ENCODE data around the gene LRRC8E. TPM values are rescaled to one million over a fixed set of nuclear protein-coding genes. Genes with fewer than 3 reads are reported as not detected.

LRRC8E gene
- total RNA-seq = 1 to 10 TPM in 3 of 4 donors, under 1 TPM in 1; 0.79 to 6.5 (median 3.0) TPM

DNA sequence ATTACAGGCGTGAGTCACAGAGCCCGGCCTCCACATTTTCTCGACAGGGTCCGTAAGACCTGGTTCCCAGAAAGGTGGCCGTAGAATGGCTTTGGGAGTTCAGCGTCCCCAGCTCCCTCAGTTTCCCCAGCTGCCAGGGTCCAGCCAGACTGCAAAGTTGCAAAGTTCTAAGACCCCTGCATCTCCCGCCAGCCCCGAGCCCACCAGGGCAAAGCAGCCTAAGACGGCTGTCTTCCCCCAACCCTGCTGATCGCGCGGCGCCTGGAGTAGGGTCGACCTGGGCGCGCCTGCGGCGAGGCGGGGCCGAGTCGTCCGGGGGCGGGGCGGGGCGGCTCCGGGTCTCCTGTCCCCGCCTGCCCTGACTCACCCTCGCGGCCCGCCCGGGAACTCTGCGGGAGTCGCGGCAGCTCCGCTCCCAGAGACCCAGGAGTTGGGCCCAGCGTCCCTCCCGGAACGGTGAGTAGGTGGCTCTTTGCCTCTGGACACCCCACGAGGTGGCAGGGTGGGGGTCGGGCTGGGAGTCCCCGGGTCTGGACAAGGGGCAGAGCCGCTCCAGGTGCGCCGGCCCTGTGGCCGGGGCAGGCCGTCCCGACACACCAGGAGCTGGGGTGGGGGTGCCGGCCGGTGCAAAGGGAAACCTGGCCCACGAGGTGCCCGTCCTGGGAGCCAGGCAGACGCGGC is at the start of gene LRRC8E:
TSS of gene LRRC8E (plus strand) at position 366 of the 681 bp plus-strand sequence. CDS start 7,094 bp downstream, outside the sequence.
- ATAC-seq (ENCODE audit: low FRiP score) (peak; percentile 95), DNase-seq (ENCODE audit: low spot score) (no peak)
- TF ChIP-seq, protein P1, sequence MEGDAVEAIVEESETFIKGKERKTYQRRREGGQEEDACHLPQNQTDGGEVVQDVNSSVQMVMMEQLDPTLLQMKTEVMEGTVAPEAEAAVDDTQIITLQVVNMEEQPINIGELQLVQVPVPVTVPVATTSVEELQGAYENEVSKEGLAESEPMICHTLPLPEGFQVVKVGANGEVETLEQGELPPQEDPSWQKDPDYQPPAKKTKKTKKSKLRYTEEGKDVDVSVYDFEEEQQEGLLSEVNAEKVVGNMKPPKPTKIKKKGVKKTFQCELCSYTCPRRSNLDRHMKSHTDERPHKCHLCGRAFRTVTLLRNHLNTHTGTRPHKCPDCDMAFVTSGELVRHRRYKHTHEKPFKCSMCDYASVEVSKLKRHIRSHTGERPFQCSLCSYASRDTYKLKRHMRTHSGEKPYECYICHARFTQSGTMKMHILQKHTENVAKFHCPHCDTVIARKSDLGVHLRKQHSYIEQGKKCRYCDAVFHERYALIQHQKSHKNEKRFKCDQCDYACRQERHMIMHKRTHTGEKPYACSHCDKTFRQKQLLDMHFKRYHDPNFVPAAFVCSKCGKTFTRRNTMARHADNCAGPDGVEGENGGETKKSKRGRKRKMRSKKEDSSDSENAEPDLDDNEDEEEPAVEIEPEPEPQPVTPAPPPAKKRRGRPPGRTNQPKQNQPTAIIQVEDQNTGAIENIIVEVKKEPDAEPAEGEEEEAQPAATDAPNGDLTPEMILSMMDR (IDR thresholded peaks at IDR 0.05) = no peak

DNA sequence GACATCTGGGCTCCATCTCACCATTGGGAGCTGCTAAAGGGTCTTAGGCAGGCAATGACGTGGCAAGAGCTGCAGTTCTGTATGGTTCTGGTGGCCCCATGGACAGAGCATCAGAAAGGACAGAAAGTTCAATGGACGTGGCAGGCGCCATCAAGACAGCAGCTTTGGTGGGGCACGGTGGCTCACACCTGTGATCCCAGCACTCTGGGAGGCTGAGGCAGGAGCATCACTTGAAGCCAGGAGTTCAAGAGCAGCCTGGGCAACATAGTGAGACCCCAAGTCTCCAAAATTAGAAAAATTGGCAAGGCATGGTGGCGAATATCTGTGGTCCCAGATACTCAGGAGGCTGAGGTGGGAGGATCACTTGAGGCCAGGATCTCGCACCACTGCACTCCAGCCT is 48.8 kb upstream of the LRRC8E start:
- DNase-seq (ENCODE audit: low spot score) (no peak), ATAC-seq (ENCODE audit: low FRiP score) (no peak)
- TF ChIP-seq, protein P1 (IDR thresholded peaks at IDR 0.05) = no peak

DNA sequence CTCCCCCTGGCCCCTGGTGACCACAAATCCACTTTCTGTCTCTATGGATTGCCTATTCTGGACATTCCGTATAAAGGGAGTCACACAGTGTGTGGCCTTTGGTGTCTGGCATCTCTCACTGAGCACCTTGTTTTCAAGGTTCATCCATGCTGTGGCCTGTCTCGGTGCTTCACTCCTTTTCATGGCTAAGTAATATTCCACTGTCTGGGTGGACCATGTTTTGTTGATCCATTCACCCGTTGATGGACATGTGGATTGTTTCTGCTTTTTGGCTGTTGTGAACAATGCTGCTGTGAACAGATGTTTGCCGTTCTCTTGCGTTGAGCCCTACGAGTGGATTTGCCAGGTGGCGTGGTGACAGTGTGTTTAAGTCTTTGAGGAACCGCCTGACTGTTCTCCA is 47.7 kb upstream of the LRRC8E start:
- ATAC-seq (ENCODE audit: low FRiP score) = no peak
- TF ChIP-seq, protein P1 (IDR thresholded peaks at IDR 0.05) = no peak
- no peak for DNase-seq (ENCODE audit: low spot score)

DNA sequence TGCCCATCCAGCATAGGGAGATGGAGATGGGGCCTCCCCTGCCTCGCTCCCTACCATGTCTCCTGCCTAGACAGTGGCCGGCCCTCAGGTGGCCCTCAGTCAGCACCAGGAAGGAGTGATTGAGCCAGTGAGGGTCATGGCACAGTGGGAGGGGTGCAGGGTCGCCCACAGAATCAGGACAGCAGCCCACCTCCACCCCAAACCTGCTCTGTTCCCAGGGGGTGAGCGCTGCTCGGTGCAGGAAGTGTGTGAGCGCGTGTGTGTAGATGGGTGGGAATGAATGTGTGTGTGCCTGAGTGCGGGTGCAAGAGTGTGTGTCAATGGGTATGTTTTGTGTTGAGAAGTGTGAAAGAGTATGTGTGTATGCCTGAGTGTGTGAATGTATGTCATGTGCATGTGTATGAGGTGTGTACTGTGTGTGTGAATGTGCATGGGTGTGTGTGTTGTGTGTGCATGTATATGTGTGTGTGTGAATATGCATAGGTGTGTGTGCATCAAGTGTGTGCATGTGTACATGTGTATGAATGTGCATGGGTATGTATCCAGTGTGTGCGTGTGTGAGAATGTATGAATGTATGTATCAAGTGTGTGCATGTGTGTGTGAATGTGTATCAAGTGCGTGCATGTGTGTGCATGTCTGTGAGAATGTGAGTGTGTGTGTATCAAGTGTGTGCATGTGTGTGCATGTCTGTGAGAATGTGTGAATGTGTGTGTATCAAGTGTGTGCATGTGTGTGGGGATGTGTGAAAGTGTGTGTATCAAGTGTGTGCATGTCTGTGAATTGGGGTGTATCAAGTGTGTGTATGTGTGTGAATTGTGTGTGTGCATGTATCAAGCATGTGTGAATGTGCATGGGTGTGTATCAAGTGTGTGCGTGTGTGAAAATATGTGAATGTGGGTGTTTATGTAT is 46.3 kb upstream of the LRRC8E start:
- DNase-seq (ENCODE audit: low spot score) = no peak
- TF ChIP-seq, protein P1 (IDR thresholded peaks at IDR 0.05) = no peak
- no peak for ATAC-seq (ENCODE audit: low FRiP score)

DNA sequence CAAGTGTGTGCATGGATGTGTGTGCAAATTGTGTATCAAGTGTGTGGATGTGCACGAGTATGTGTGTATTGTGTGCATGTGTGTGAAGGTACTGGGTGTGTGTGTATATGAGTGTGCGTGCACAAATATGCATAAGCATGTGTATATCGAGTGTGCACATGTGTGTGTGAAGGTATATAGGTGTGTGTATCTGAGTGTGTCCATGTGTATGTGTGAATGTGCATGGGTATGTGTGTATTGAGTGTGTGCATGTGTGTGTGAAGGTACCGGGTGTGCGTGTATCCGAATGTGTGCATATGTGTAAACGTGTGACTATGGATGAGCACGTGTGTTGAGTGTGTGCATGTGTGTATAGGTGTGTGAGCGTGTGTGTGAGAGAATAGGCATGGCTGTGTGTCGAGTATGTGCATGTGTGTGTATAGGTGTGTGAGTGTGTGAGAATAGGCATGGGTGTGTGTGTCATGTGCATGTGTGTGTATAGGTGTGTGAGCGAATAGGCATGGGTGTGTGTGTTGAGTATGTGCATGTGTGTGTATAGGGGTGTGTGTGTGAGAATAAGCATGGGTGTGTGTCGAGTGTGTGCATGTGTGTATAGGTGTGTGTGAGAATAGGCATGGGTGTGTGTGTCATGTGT is 45.5 kb upstream of the LRRC8E start:
- ATAC-seq (ENCODE audit: low FRiP score) = no peak
- TF ChIP-seq, protein P1 (IDR thresholded peaks at IDR 0.05) = no peak
- no peak for DNase-seq (ENCODE audit: low spot score)

DNA sequence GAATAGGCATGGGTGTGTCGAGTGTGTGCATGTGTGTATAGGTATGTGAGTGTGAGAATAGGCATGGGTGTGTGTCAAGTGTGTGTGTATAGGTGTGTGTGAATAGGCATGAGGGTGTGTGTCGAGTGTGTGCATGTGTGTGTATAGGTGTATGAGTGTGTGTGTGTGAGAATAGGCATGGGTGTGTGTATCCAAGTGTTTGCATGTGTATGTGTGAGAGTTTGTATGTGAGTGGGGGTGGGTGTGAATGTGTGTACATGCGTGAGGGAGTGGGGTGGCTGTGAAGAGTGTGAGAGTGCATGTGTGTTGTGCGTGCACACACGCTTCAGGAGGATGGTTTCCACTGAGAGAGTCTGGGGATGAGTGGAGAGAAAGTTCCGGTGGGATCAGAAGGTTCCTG is 44.8 kb upstream of the LRRC8E start:
- TF ChIP-seq, protein P1 (IDR thresholded peaks at IDR 0.05) = no peak
- ATAC-seq (ENCODE audit: low FRiP score) (no peak), DNase-seq (ENCODE audit: low spot score) (no peak)
